Body of pancreas (tissue), 4 donors: ENCODE results near the gene PRTG. TPM values are rescaled to one million over a fixed set of nuclear protein-coding genes. Genes with fewer than 3 reads are reported as not detected.
A peak's percentile ranks its signal among the peaks of the same experiment; 100 is the strongest.

Source experiments
- ATAC-seq: fragments of 150-250 bp; one replicate; pipeline ENCODE4 v1.9.1; 2016
- DNase-seq, 4 donors: peaks; one replicate each; pipeline ENCODE4 v3.0.0-alpha.2; 2019
- H3K27ac ChIP-seq, 4 donors: fragments of 200-600 bp; sonication (generic); 1 replicate in 3 of 4; 2 replicates in 1 of 4; pipeline versions ENCODE4 v1.5.1 to v1.6.1; 2016 to 2019; ENCODE audit warnings: mild to moderate bottlenecking in 1 of 4, mixed read lengths in 1 of 4, moderate library complexity in 1 of 4
- H3K27me3 ChIP-seq, 2 donors: fragments of 200-600 bp; sonication (generic); one replicate each; pipeline ENCODE4 v1.6.0; 2016; ENCODE audit warnings: mild to moderate bottlenecking in 1 of 2
- H3K36me3 ChIP-seq, 2 donors: fragments of 200-600 bp; sonication (generic); replicated peaks in 1 of 2; 2 replicates each; pipeline ENCODE4 v1.5.1; 2016; ENCODE audit warnings: low read depth in 2 of 2; ENCODE audit not compliant: insufficient read depth in 1 of 2
- H3K4me1 ChIP-seq: fragments of 200-600 bp; sonication (generic); one replicate; pipeline ENCODE4 v1.6.0; 2016
- H3K4me3 ChIP-seq, 2 donors: fragments of 200-600 bp; sonication (generic); 1 replicate in 1 of 2; 2 replicates in 1 of 2; pipeline ENCODE4 v1.5.1; 2016 to 2019
- H3K9me3 ChIP-seq, 3 donors: fragments of 200-600 bp; sonication (generic); 1 replicate in 2 of 3; 2 replicates in 1 of 3; pipeline ENCODE4 v1.5.1; 2016
- POLR2A ChIP-seq, 3 donors: fragments of 450-650 bp; IDR thresholded peaks; one replicate each; pipeline ENCODE4 v1.6.1; 2016; ENCODE audit warnings: antibody characterized with exemption in 3 of 3, mild to moderate bottlenecking in 2 of 3
- WGBS, 2 donors: methylation state at CpG; one replicate each; pipeline ENCODE4 v1.1.5; 2017; 5-methylcytosine and 5-hydroxymethylcytosine counted together
- intact Hi-C: fragments of 100-400 bp; cut with DNase I; formaldehyde crosslinking; loops from one replicate; pipeline ENCODE4 v1.15.1; 2023
- total RNA-seq, 2 donors: library from RNA; depleted of rRNA; stranded (reverse); fragments of >200 nt; gene quantifications; one replicate each; pipeline ENCODE4 v1.1.0, GENCODE V29; 2016
- TF ChIP-seq, protein P1 (sequence below), 7 experiments: fragments of 450-650 bp in 4 of 7; fragments of 200-600 bp in 3 of 7; sonication (generic) in 3 of 7; IDR thresholded peaks; one replicate each; pipeline ENCODE4 v1.5.1; 2016 to 2019; ENCODE audit warnings: antibody characterized with exemption in 7 of 7

The PRTG gene
- total RNA-seq, 2 donors from 2014 or later: 1.0 to 4.0 TPM

DNA sequence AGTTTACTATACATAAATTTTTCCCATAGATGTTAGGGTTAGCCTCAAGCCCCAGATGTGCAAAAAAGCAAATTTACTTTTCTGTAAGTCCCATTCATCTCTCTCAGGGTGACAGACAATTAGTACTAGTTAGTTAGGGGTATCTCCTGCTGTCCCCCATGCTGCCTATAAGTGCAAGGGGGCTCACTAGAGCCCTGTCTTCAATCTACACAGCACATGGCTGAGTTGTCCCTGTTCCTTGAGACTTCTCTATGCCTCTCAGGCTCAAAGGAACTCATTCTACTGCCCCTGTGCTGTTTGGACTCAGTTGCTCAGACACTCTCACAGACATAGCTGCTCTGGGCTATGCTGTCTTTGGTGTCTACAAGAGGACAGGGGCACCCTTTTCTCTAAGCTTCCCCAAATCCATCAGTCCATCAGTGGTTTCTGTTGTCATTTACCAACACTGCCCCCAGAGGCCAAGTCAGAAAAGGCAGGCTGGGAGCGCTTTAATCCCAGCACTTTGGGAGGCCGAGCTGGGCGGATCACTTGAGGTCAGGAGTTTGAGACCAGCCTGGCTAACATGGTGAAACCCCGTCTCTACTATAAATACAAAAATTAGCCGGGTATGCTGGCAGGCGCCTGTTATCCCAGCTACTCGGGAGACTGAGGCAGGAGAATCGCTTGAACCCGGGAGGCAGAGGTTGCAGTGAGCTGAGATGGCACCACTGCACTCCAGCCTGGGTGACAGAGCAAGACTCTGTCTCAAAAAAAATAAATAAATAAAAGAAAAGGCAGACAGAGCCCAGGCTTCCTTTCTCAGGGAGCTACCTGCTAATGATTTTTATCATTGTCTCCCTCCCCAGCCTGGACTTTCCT, 31.4 kb upstream of the PRTG start:
- 47 to 51% methylated on average over 6 to 9 of the region's 9 CpGs for WGBS, 2 donors
- Histone ChIP-seq H3K36me3 (no peaks in the 10 kb centered on the region), H3K27me3 (no peaks in the 10 kb centered on the region), H3K4me1 (no peaks in the 10 kb centered on the region), H3K9me3 (no peaks in the 10 kb centered on the region), H3K27ac (no peak overlapping the region), H3K4me3 (no peak overlapping the region)
- no peak for TF ChIP-seq POLR2A (IDR thresholded peaks at IDR 0.05)
- TF ChIP-seq, protein P1, sequence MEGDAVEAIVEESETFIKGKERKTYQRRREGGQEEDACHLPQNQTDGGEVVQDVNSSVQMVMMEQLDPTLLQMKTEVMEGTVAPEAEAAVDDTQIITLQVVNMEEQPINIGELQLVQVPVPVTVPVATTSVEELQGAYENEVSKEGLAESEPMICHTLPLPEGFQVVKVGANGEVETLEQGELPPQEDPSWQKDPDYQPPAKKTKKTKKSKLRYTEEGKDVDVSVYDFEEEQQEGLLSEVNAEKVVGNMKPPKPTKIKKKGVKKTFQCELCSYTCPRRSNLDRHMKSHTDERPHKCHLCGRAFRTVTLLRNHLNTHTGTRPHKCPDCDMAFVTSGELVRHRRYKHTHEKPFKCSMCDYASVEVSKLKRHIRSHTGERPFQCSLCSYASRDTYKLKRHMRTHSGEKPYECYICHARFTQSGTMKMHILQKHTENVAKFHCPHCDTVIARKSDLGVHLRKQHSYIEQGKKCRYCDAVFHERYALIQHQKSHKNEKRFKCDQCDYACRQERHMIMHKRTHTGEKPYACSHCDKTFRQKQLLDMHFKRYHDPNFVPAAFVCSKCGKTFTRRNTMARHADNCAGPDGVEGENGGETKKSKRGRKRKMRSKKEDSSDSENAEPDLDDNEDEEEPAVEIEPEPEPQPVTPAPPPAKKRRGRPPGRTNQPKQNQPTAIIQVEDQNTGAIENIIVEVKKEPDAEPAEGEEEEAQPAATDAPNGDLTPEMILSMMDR (IDR thresholded peaks at IDR 0.05): peak in 6 of 7 experiments; percentile 35 to 45 (median 40)
- intact Hi-C loops: no loop called here
- ATAC-seq (no peak), DNase-seq (peak; percentile 7 to 39 (median 26))

DNA sequence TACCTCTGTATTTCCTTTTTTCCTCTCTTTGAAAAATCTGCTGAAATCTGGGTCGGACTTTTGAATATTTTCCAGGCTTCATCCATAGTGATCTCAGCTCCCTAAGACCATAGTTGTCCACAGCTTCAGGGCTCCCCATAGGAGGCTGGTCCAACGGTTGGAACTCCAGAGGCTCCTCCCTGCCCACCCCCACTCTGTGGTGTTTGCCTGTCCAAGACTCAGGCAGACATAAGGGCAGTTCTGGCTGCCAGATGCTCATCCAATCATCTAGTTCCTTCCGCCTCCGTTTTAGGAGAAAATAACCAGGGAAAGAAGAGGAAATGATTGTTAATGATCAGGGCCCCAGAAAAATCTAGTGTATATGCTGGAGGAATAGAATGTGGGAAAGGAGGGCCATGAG, 27.9 kb upstream of the PRTG start:
- Histone ChIP-seq H3K27ac (no peak overlapping the region), H3K4me1 (no peaks in the 10 kb centered on the region), H3K9me3 (no peaks in the 10 kb centered on the region), H3K27me3 (no peaks in the 10 kb centered on the region), H3K36me3 (no peaks in the 10 kb centered on the region), H3K4me3 (no peak overlapping the region)
- TF ChIP-seq, protein P1 (IDR thresholded peaks at IDR 0.05): no peak
- no peak for TF ChIP-seq POLR2A (IDR thresholded peaks at IDR 0.05)
- ATAC-seq (no peak), DNase-seq (no peak)
- intact Hi-C loops: no loop called here
- 44 to 46% methylated on average over 4 of the region's 4 CpGs for WGBS, 2 donors

DNA sequence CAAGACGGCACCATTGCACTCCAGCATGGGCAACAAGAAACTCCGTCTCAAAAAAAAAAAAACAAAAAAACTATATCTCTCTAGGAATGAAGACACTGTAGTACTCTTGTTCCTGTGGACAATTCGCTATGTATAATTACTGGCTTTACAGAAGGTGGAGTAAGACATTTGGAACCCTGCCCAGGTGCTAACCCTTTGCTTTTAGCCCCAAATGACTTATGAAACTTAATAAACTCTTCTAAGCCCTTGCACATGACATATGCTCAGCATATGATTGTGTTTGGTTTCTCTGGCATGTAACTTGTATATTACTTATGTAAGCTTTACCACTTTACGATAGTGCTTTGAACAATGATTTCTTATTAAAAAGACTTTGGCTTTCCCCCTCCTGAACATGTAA, 27.3 kb upstream of the PRTG start:
- Histone ChIP-seq H3K4me3 (no peak overlapping the region), H3K27ac (no peak overlapping the region), H3K27me3 (no peaks in the 10 kb centered on the region), H3K36me3 (no peaks in the 10 kb centered on the region), H3K4me1 (no peaks in the 10 kb centered on the region), H3K9me3 (no peaks in the 10 kb centered on the region)
- 67 to 74% methylated on average over 4 of the region's 4 CpGs for WGBS, 2 donors
- no peak for ATAC-seq
- TF ChIP-seq POLR2A (IDR thresholded peaks at IDR 0.05): no peak
- TF ChIP-seq, protein P1 (IDR thresholded peaks at IDR 0.05): no peak
- intact Hi-C loops: no loop called here
- no peak for DNase-seq

DNA sequence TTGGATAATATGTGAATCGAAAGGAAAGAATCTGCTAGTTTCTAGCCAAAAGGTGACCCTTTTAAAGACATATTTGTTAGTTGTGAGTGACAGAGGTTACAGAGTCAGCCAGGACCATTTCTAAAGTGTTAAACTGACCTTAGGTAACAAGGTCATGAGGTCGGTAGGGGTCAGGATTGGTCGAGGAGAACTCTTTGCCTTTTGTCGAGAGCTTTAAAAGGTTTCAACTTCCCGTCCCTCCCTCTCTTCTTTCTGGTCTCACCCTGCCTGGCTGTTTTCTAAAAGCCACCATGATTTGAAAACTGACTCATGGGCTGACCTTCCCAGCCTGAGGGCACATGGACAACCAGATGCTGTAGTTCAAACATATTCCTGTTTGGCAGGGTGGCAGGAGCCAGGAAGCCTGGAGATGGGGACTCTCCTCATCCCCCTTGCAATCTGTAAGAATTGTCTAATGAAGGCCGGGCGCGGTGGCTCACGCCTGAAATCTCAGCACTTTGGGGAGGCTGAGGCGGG, 25.8 kb upstream of the PRTG start:
- Histone ChIP-seq H3K27me3 (no peaks in the 10 kb centered on the region), H3K4me1 (no peaks in the 10 kb centered on the region), H3K4me3 (no peak overlapping the region), H3K9me3 (no peaks in the 10 kb centered on the region), H3K36me3 (no peaks in the 10 kb centered on the region), H3K27ac (no peak overlapping the region)
- WGBS, 2 donors: 68 to 71% methylated on average over 10 of the region's 10 CpGs
- TF ChIP-seq POLR2A (IDR thresholded peaks at IDR 0.05): no peak
- TF ChIP-seq, protein P1 (IDR thresholded peaks at IDR 0.05): no peak
- ATAC-seq (no peak), DNase-seq (no peak)
- intact Hi-C loops: no loop called here
